Activated CD4-positive, alpha-beta memory T cell treated with anti-CD3 and anti-CD28 coated beads, Interleukin-2, amount 10 ng/mL, durations not matched to agents 7 days and 5 days (primary cell): ENCODE measurements around the gene LAPTM5. TPM values are rescaled to one million over a fixed set of nuclear protein-coding genes. Genes with fewer than 3 reads are reported as not detected.

ENCODE experiments used
- CTCF ChIA-PET: fragments of 350-600 bp; sonication (Branson Sonifier 250); formaldehyde crosslinking; loops from one replicate; lab custom pipeline; 2021; ENCODE audit warnings: antibody characterized with exemption, inconsistent platforms; lab: Charles Lee
- POLR2A ChIA-PET: fragments of 350-600 bp; sonication (Branson Sonifier 250); formaldehyde crosslinking; loops from one replicate; lab custom pipeline; 2021; ENCODE audit warnings: antibody characterized with exemption; lab: Charles Lee
- DNase-seq: peaks from one replicate; pipeline ENCODE4 v3.0.0-alpha.2; 2020
- H3K27ac Mint-ChIP-seq: one replicate; pipeline ENCODE4 v1.8.0; 2021; ENCODE audit warnings: mild to moderate bottlenecking, mixed read lengths
- H3K27me3 Mint-ChIP-seq: one replicate; pipeline ENCODE4 v1.8.0; 2021; ENCODE audit warnings: mixed read lengths
- H3K36me3 Mint-ChIP-seq: one replicate; pipeline ENCODE4 v1.8.0; 2021; ENCODE audit warnings: low read depth, mixed read lengths
- H3K4me1 Mint-ChIP-seq: one replicate; pipeline ENCODE4 v1.8.0; 2021; ENCODE audit warnings: mixed read lengths
- H3K4me3 Mint-ChIP-seq: one replicate; pipeline ENCODE4 v1.8.0; 2021; ENCODE audit warnings: mild to moderate bottlenecking, mixed read lengths
- H3K9me3 Mint-ChIP-seq: one replicate; pipeline ENCODE4 v1.8.0; 2021; ENCODE audit warnings: mixed read lengths
- total RNA-seq, 2 experiments: library from RNA; stranded (reverse); gene quantifications; one replicate each; pipeline ENCODE4 v1.2.3, GENCODE V29; 2021

The LAPTM5 gene
- total RNA-seq, 2 experiments from 2014 or later: 481 to 482 TPM

GRCh38 chr1:30720271-30721223 is 37.0 kb downstream of the LAPTM5 start:
- H3K4me1 Mint-ChIP-seq: peaks cover 18% of the 10 kb centered on the region
- no peak for DNase-seq
- CTCF ChIA-PET: interaction anchor here (1.4 to 8.3 kb wide), 9 partner anchors 8 to 190 kb away, joined by 5 to 494 read pairs (median 21); partner anchors contain the start of gene LAPTM5
- H3K36me3 Mint-ChIP-seq: no peaks in the 10 kb centered on the region
- H3K9me3 Mint-ChIP-seq: peaks cover 8% of the 10 kb centered on the region
- POLR2A ChIA-PET: interaction anchor here (0.6 to 2.8 kb wide), 10 partner anchors 10 to 63 kb away, joined by 3 to 36 read pairs (median 10); partner anchors contain the start of gene LAPTM5
- H3K4me3 Mint-ChIP-seq: peak overlapping the region; percentile 94
- no peak overlapping the region for H3K27ac Mint-ChIP-seq
- no peaks in the 10 kb centered on the region for H3K27me3 Mint-ChIP-seq

- H3K36me3 Mint-ChIP-seq: no peaks in the 10 kb centered on the region
- no peaks in the 10 kb centered on the region for H3K27me3 Mint-ChIP-seq
- peaks cover 15% of the 10 kb centered on the region for H3K9me3 Mint-ChIP-seq
- no peak for DNase-seq
- H3K4me3 Mint-ChIP-seq: peak overlapping the region; percentile 94
- ChIA-PET CTCF (interaction anchor here (1.2 to 8.3 kb wide), 16 partner anchors 9 to 213 kb away, joined by 3 to 494 read pairs (median 10); partner anchors contain the start of gene LAPTM5), POLR2A (interaction anchor here (1.4 to 2.8 kb wide), 12 partner anchors 8 to 104 kb away, joined by 4 to 36 read pairs (median 8); partner anchors contain the start of gene LAPTM5)
- peak overlapping the region; percentile 91 for H3K27ac Mint-ChIP-seq
- H3K4me1 Mint-ChIP-seq: peaks cover 18% of the 10 kb centered on the region
Observed at GRCh38 chr1:30719406-30720270, 37.9 kb downstream of the LAPTM5 start.

GRCh38 chr1:30718636-30719405 is 38.8 kb downstream of the LAPTM5 start:
- peak overlapping the region; percentile 91 for H3K27ac Mint-ChIP-seq
- H3K4me3 Mint-ChIP-seq: peak overlapping the region; percentile 94
- peak; percentile 85 for DNase-seq
- H3K9me3 Mint-ChIP-seq: peaks cover 15% of the 10 kb centered on the region
- POLR2A ChIA-PET: interaction anchor here (0.6 to 2.8 kb wide), 16 partner anchors 9 to 1538 kb away, joined by 3 to 36 read pairs (median 6); partner anchors contain the start of genes LAPTM5 and SRSF4
- no peaks in the 10 kb centered on the region for H3K27me3 Mint-ChIP-seq
- peaks cover 18% of the 10 kb centered on the region for H3K4me1 Mint-ChIP-seq
- CTCF ChIA-PET: interaction anchor here (0.6 to 8.3 kb wide), 31 partner anchors 10 to 436 kb away, joined by 3 to 494 read pairs (median 6); partner anchors contain the start of gene LAPTM5
- H3K36me3 Mint-ChIP-seq: no peaks in the 10 kb centered on the region

- H3K36me3 Mint-ChIP-seq: no peaks in the 10 kb centered on the region
- peak overlapping the region; percentile 94 for H3K4me3 Mint-ChIP-seq
- DNase-seq: peak; percentile 99
- H3K9me3 Mint-ChIP-seq: peaks cover 15% of the 10 kb centered on the region
- CTCF ChIA-PET: interaction anchor here (0.6 to 8.3 kb wide), 28 partner anchors 9 to 437 kb away, joined by 3 to 494 read pairs (median 6); partner anchors contain the start of gene LAPTM5
- no peaks in the 10 kb centered on the region for H3K27me3 Mint-ChIP-seq
- H3K27ac Mint-ChIP-seq: peak overlapping the region; percentile 91
- POLR2A ChIA-PET: interaction anchor here (0.6 to 2.8 kb wide), 15 partner anchors 9 to 1537 kb away, joined by 3 to 36 read pairs (median 6); partner anchors contain the start of genes LAPTM5 and SRSF4
- H3K4me1 Mint-ChIP-seq: peaks cover 18% of the 10 kb centered on the region
Observed at GRCh38 chr1:30718091-30718635, 39.4 kb downstream of the LAPTM5 start.

- Mint-ChIP-seq H3K4me1 (peaks cover 18% of the 10 kb centered on the region), H3K27me3 (peaks cover 5% of the 10 kb centered on the region), H3K9me3 (peaks cover 15% of the 10 kb centered on the region), H3K36me3 (no peaks in the 10 kb centered on the region), H3K27ac (no peak overlapping the region), H3K4me3 (peak overlapping the region; percentile 72)
- ChIA-PET CTCF (interaction anchor here (0.6 to 8.3 kb wide), 2 partner anchors 64 to 887 kb away, joined by 3 to 494 read pairs; no protein-coding TSS in a partner anchor), POLR2A (no interaction called here)
- no peak for DNase-seq
Observed at GRCh38 chr1:30716646-30717045, 40.9 kb downstream of the LAPTM5 start.

- CTCF ChIA-PET: interaction anchor here (0.6 to 8.3 kb wide), 2 partner anchors 65 to 888 kb away, joined by 3 to 494 read pairs; no protein-coding TSS in a partner anchor
Observed at GRCh38 chr1:30715886-30716285, 41.7 kb downstream of the LAPTM5 start.

GRCh38 chr1:30715216-30715615 is 42.4 kb downstream of the LAPTM5 start:
- Mint-ChIP-seq H3K4me3 (no peak overlapping the region), H3K27ac (no peak overlapping the region), H3K27me3 (peaks cover 5% of the 10 kb centered on the region), H3K36me3 (no peaks in the 10 kb centered on the region), H3K9me3 (peaks cover 15% of the 10 kb centered on the region), H3K4me1 (peaks cover 17% of the 10 kb centered on the region)
- ChIA-PET POLR2A (no interaction called here), CTCF (interaction anchor here (8.3 kb wide), 1 partner anchor 65 kb away, joined by 494 read pairs; no protein-coding TSS in a partner anchor)
- DNase-seq: no peak

More at GRCh38 chr1:30715886-30716285, 41.7 kb downstream of the LAPTM5 start:
- Mint-ChIP-seq H3K27ac (no peak overlapping the region), H3K36me3 (no peaks in the 10 kb centered on the region), H3K4me1 (peaks cover 18% of the 10 kb centered on the region), H3K27me3 (peaks cover 5% of the 10 kb centered on the region), H3K9me3 (peaks cover 15% of the 10 kb centered on the region), H3K4me3 (no peak overlapping the region)
- DNase-seq: no peak
- POLR2A ChIA-PET: no interaction called here

GRCh38 chr1:30714536-30715090 is 43.0 kb downstream of the LAPTM5 start:
- CTCF ChIA-PET: interaction anchor here (8.3 kb wide), 1 partner anchor 66 kb away, joined by 494 read pairs; no protein-coding TSS in a partner anchor
- H3K27me3 Mint-ChIP-seq: peaks cover 6% of the 10 kb centered on the region
- H3K27ac Mint-ChIP-seq: no peak overlapping the region
- H3K4me3 Mint-ChIP-seq: no peak overlapping the region
- POLR2A ChIA-PET: no interaction called here
- no peak for DNase-seq
- peaks cover 15% of the 10 kb centered on the region for H3K9me3 Mint-ChIP-seq
- no peaks in the 10 kb centered on the region for H3K36me3 Mint-ChIP-seq
- peaks cover 14% of the 10 kb centered on the region for H3K4me1 Mint-ChIP-seq

- H3K27ac Mint-ChIP-seq: no peak overlapping the region
- no peaks in the 10 kb centered on the region for H3K36me3 Mint-ChIP-seq
- H3K4me3 Mint-ChIP-seq: no peak overlapping the region
- peaks cover 9% of the 10 kb centered on the region for H3K27me3 Mint-ChIP-seq
- POLR2A ChIA-PET: no interaction called here
- peaks cover 15% of the 10 kb centered on the region for H3K9me3 Mint-ChIP-seq
- CTCF ChIA-PET: interaction anchor here (8.3 kb wide), 1 partner anchor 66 kb away, joined by 494 read pairs; no protein-coding TSS in a partner anchor
- DNase-seq: no peak
- H3K4me1 Mint-ChIP-seq: peaks cover 9% of the 10 kb centered on the region
Observed at GRCh38 chr1:30714025-30714424, 43.5 kb downstream of the LAPTM5 start.

GRCh38 chr1:30713311-30713710 is 44.3 kb downstream of the LAPTM5 start:
- CTCF ChIA-PET: no interaction called here

GRCh38 chr1:30712583-30712982 is 45.0 kb downstream of the LAPTM5 start:
- peaks cover 15% of the 10 kb centered on the region for H3K9me3 Mint-ChIP-seq
- H3K36me3 Mint-ChIP-seq: no peaks in the 10 kb centered on the region
- no peak overlapping the region for H3K27ac Mint-ChIP-seq
- peaks cover 6% of the 10 kb centered on the region for H3K4me1 Mint-ChIP-seq
- ChIA-PET POLR2A (no interaction called here), CTCF (no interaction called here)
- H3K27me3 Mint-ChIP-seq: peaks cover 9% of the 10 kb centered on the region
- no peak overlapping the region for H3K4me3 Mint-ChIP-seq
- no peak for DNase-seq

More at GRCh38 chr1:30713311-30713710, 44.3 kb downstream of the LAPTM5 start:
- Mint-ChIP-seq H3K36me3 (no peaks in the 10 kb centered on the region), H3K4me3 (no peak overlapping the region), H3K4me1 (peaks cover 9% of the 10 kb centered on the region), H3K27ac (no peak overlapping the region), H3K9me3 (peaks cover 15% of the 10 kb centered on the region), H3K27me3 (peaks cover 9% of the 10 kb centered on the region)
- DNase-seq: no peak
- POLR2A ChIA-PET: no interaction called here
